H9 (cell line): Measurements from ENCODE around the gene UBLCP1. TPM values are rescaled to one million over a fixed set of nuclear protein-coding genes. Genes with fewer than 3 reads are reported as not detected.

Experiments used
- DNase-seq: peaks from one replicate; pipeline ENCODE4 v3.0.0-alpha.2; 2017
- H2AFZ ChIP-seq: one replicate; pipeline ENCODE4 v1.6.1; 2013; ENCODE audit warnings: mild to moderate bottlenecking, low read length, control low read depth, moderate library complexity
- H2AK5ac ChIP-seq: 2 replicates; pipeline ENCODE4 v1.6.1; 2013; ENCODE audit warnings: low read length, control low read depth, mixed read lengths; ENCODE audit not compliant: insufficient read length
- H2BK120ac ChIP-seq: one replicate; pipeline ENCODE4 v1.6.1; 2013; ENCODE audit warnings: low read depth, mild to moderate bottlenecking, low read length, control low read depth, inconsistent platforms; ENCODE audit not compliant: poor library complexity, severe bottlenecking
- H2BK12ac ChIP-seq: 2 replicates; pipeline ENCODE4 v1.6.1; 2013; ENCODE audit warnings: low read length, control low read depth, mixed read lengths, low read depth; ENCODE audit not compliant: insufficient read length
- H2BK15ac ChIP-seq: 2 replicates; pipeline ENCODE4 v1.6.1; 2013; ENCODE audit warnings: low read depth, low read length, control low read depth
- H2BK20ac ChIP-seq: one replicate; pipeline ENCODE4 v1.6.1; 2013; ENCODE audit warnings: low read depth, mild to moderate bottlenecking, low read length, control low read depth, inconsistent platforms; ENCODE audit not compliant: poor library complexity, severe bottlenecking
- H2BK5ac ChIP-seq: 2 replicates; pipeline ENCODE4 v1.6.1; 2013; ENCODE audit warnings: low read length, control low read depth, mixed read lengths; ENCODE audit not compliant: insufficient read length
- H3K14ac ChIP-seq: 2 replicates; pipeline ENCODE4 v1.6.1; 2013; ENCODE audit warnings: low read length, control low read depth; ENCODE audit not compliant: insufficient read depth
- H3K18ac ChIP-seq: 2 replicates; pipeline ENCODE4 v1.6.1; 2013; ENCODE audit warnings: low read depth, mild to moderate bottlenecking, mixed read lengths, low read length, control low read depth; ENCODE audit not compliant: insufficient read length
- H3K23ac ChIP-seq: 2 replicates; pipeline ENCODE4 v1.6.1; 2013; ENCODE audit warnings: low read length, control low read depth, mixed read lengths, low read depth; ENCODE audit not compliant: insufficient read length
- H3K23me2 ChIP-seq: 2 replicates; pipeline ENCODE4 v1.6.1; 2013; ENCODE audit warnings: low read depth, mild to moderate bottlenecking, mixed read lengths, low read length, control low read depth; ENCODE audit not compliant: insufficient read length, poor library complexity, severe bottlenecking
- H3K27ac ChIP-seq: 2 replicates; pipeline ENCODE4 v1.5.1; 2013; ENCODE audit warnings: low read length, control low read depth, mixed read lengths, low read depth; ENCODE audit not compliant: insufficient read length
- H3K27me3 ChIP-seq: 2 replicates; pipeline ENCODE4 v1.6.1; 2013; ENCODE audit warnings: low read length, control low read depth, inconsistent platforms; ENCODE audit not compliant: insufficient read depth
- H3K4ac ChIP-seq: 2 replicates; pipeline ENCODE4 v1.6.1; 2013; ENCODE audit warnings: low read depth, mild to moderate bottlenecking, control low read depth, inconsistent platforms, low read length, moderate library complexity
- H3K4me1 ChIP-seq: 2 replicates; pipeline ENCODE4 v1.6.1; 2013; ENCODE audit warnings: low read length, control low read depth, inconsistent platforms; ENCODE audit not compliant: insufficient read depth
- H3K4me2 ChIP-seq: 2 replicates; pipeline ENCODE4 v1.6.1; 2013; ENCODE audit warnings: low read length, control low read depth, mixed read lengths; ENCODE audit not compliant: insufficient read length, insufficient read depth
- H3K56ac ChIP-seq: 2 replicates; pipeline ENCODE4 v1.6.1; 2013; ENCODE audit warnings: low read depth, mild to moderate bottlenecking, mixed read lengths, low read length, control low read depth; ENCODE audit not compliant: insufficient read length
- H3K79me1 ChIP-seq: 2 replicates; pipeline ENCODE4 v1.6.1; 2013; ENCODE audit warnings: low read depth, mild to moderate bottlenecking, moderate library complexity, low read length, control low read depth, inconsistent platforms; ENCODE audit not compliant: insufficient read depth, poor library complexity, severe bottlenecking
- H3K79me2 ChIP-seq: 2 replicates; pipeline ENCODE4 v1.6.1; 2013; ENCODE audit warnings: low read length, control low read depth, inconsistent platforms; ENCODE audit not compliant: insufficient read depth
- H3K9ac ChIP-seq: 2 replicates; pipeline ENCODE4 v1.6.1; 2013; ENCODE audit warnings: low read length, control low read depth, mixed read lengths; ENCODE audit not compliant: insufficient read length; ENCODE audit errors: extremely low read depth
- H3K9me3 ChIP-seq: one replicate; pipeline ENCODE4 v1.6.1; 2013; ENCODE audit warnings: low read depth, low read length, inconsistent platforms; ENCODE audit not compliant: control insufficient read depth
- H3T11ph ChIP-seq: one replicate; pipeline ENCODE4 v1.6.1; 2013; ENCODE audit warnings: mild to moderate bottlenecking, low read length, control low read depth, inconsistent platforms
- H4K20me1 ChIP-seq: one replicate; pipeline ENCODE4 v1.6.1; 2013; ENCODE audit not compliant: control insufficient read depth, insufficient read length, insufficient read depth
- H4K5ac ChIP-seq: 2 replicates; pipeline ENCODE4 v1.6.1; 2013; ENCODE audit warnings: low read depth, mild to moderate bottlenecking, mixed read lengths, low read length, control low read depth; ENCODE audit not compliant: insufficient read length
- H4K8ac ChIP-seq: replicated peaks from 2 replicates; pipeline ENCODE4 v1.6.1; 2013; ENCODE audit warnings: low read length, control low read depth, mixed read lengths, low read depth; ENCODE audit not compliant: insufficient read length
- H4K91ac ChIP-seq: 2 replicates; pipeline ENCODE4 v1.6.1; 2013; ENCODE audit warnings: low read depth, mild to moderate bottlenecking, moderate library complexity, mixed read lengths, low read length, control low read depth; ENCODE audit not compliant: insufficient read length
- H3K27ac Mint-ChIP-seq, 3 experiments: 2 replicates in 2 of 3; 3 replicates in 1 of 3; pipeline ENCODE4 v1.8.0; 2020 to 2021; ENCODE audit warnings: mixed read lengths in 3 of 3, mild to moderate bottlenecking in 1 of 3, moderate library complexity in 1 of 3
- H3K27me3 Mint-ChIP-seq: 2 replicates; pipeline ENCODE4 v1.8.0; 2021; ENCODE audit warnings: low read depth, mild to moderate bottlenecking, moderate library complexity, mixed read lengths
- H3K36me3 Mint-ChIP-seq, 3 experiments: 2 replicates in 2 of 3; 3 replicates in 1 of 3; pipeline ENCODE4 v1.8.0; 2020 to 2021; ENCODE audit warnings: low read depth in 3 of 3, mixed read lengths in 3 of 3; ENCODE audit not compliant: insufficient read depth in 1 of 3
- H3K4me1 Mint-ChIP-seq, 2 experiments: 2 replicates each; pipeline ENCODE4 v1.8.0; 2020; ENCODE audit warnings: mixed read lengths in 2 of 2
- H3K4me3 Mint-ChIP-seq, 2 experiments: 2 replicates in 1 of 2; 3 replicates in 1 of 2; pipeline ENCODE4 v1.8.0; 2020 to 2021; ENCODE audit warnings: mild to moderate bottlenecking in 2 of 2, mixed read lengths in 2 of 2, moderate library complexity in 1 of 2
- H3K9me3 Mint-ChIP-seq, 2 experiments: 2 replicates in 1 of 2; 3 replicates in 1 of 2; pipeline ENCODE4 v1.8.0; 2020; ENCODE audit warnings: mild to moderate bottlenecking in 2 of 2, mixed read lengths in 2 of 2, moderate library complexity in 1 of 2
- CTCF ChIP-seq: fragments of 200-600 bp; sonication (generic); conservative IDR thresholded peaks from 3 replicates; pipeline ENCODE4 v1.8.0; 2021; ENCODE audit warnings: antibody characterized with exemption, mild to moderate bottlenecking
- WGBS: extraction: QIAGEN DNeasy Blood & Tissue Kit; methylation state at CpG from one replicate; pipeline ENCODE4 v1.1.7; 2013; ENCODE audit warnings: missing lambda C conversion rate, low lambda C conversion rate, mixed read lengths; ENCODE audit not compliant: insufficient read length; ENCODE audit errors: extremely low coverage; 5-methylcytosine and 5-hydroxymethylcytosine counted together
- total RNA-seq: library from RNA; stranded (reverse); gene quantifications from 2 replicates; pipeline ENCODE4 v1.2.1, GENCODE V29; 2021

UBLCP1 gene
- total RNA-seq, 1 experiment from 2014 or later = 37.9 TPM

- Histone ChIP-seq H2BK15ac (no peak overlapping the region), H2AFZ (no peak overlapping the region), H3K27me3 (no peaks in the 10 kb centered on the region), H3K23ac (no peak overlapping the region), H3K9me3 (no peaks in the 10 kb centered on the region), H2AK5ac (no peak overlapping the region), H4K8ac (no peak overlapping the region), H4K20me1 (no peaks in the 10 kb centered on the region), H3T11ph (no peak overlapping the region), H3K4me1 (no peaks in the 10 kb centered on the region), H3K79me2 (no peaks in the 10 kb centered on the region), H3K18ac (peak overlapping the region; percentile 79), H2BK120ac (no peak overlapping the region), H3K4ac (no peak overlapping the region), H3K14ac (peak overlapping the region; percentile 95), H4K91ac (no peak overlapping the region), H3K23me2 (peaks cover 5% of the 10 kb centered on the region), H3K56ac (no peak overlapping the region), H4K5ac (no peak overlapping the region), H3K79me1 (no peaks in the 10 kb centered on the region), H2BK12ac (no peak overlapping the region), H3K27ac (no peak overlapping the region), H2BK20ac (no peak overlapping the region), H2BK5ac (no peak overlapping the region), H3K4me2 (peak overlapping the region; percentile 77), H3K9ac (peak overlapping the region; percentile 70)
- DNase-seq = peak; percentile 73
- Mint-ChIP-seq H3K9me3 (no peaks in the 10 kb centered on the region; a peak in 1 of 5 replicates), H3K4me3 (peak overlapping the region; percentile 70 to 81), H3K27ac (no peak overlapping the region), H3K36me3 (no peaks in the 10 kb centered on the region), H3K4me1 (peaks cover 0 to 6% of the 10 kb centered on the region in 2 experiments; a peak in 2 of 4 replicates), H3K27me3 (peaks cover 19% of the 10 kb centered on the region)
- peak; percentile 93 for TF ChIP-seq CTCF
- WGBS = no CpG with 5 or more reads among the region's 50 CpGs
These were observed 68.2 kb downstream of the UBLCP1 start for GRCh38 chr5:159331093-159331973.
